ENCODE results near the gene LIN7A. TPM values are rescaled to one million over a fixed set of nuclear protein-coding genes. Genes with fewer than 3 reads are reported as not detected.

LIN7A gene
- total and polyA plus RNA-seq, 2 experiments from 2014 or later = 5.2 to 9.9 TPM

DNA sequence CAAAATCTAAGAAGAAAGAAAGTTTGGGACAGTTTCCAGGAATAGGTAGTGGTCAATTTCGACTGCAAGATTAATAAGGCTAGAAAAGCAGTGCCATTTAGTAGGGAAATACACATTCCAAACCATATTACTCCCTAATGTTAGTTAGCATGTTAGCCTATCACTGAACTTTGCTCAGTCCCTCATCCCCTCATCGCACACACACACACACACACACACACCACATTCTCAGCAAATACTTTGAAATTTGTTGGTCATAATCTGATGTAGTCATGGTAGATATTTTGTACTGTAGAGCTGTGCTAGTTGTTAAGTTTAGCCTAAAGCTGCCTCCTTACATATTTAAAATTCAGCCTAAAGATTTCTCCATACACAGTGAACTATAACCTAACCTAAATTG is 157.0 kb downstream of the LIN7A start:
- Histone ChIP-seq H3K4me2 (no peak overlapping the region), H2AFZ (no peak overlapping the region), H3K9me2 (replicated peaks; ENCODE audit: insufficient read depth) (no peaks in the 10 kb centered on the region), H3K4me3 (no peak overlapping the region), H4K20me1 (ENCODE audit: insufficient read depth, poor library complexity, severe bottlenecking) (no peaks in the 10 kb centered on the region), H3K9me3 (ENCODE audit: low read depth) (no peaks in the 10 kb centered on the region), H3K27me3 (no peaks in the 10 kb centered on the region), H3K4me1 (ENCODE audit: insufficient read depth) (no peaks in the 10 kb centered on the region), H3K79me2 (no peaks in the 10 kb centered on the region), H3K36me3 (replicated peaks; ENCODE audit: insufficient read depth, low read depth) (no peaks in the 10 kb centered on the region), H3K27ac (no peak overlapping the region)
- 69% methylated on average over 2 of the region's 2 CpGs for WGBS (ENCODE audit: low lambda C conversion rate, missing lambda C conversion rate)
- DNase-seq (ENCODE audit: low spot score) = no peak
- TF ChIP-seq EZH2 (IDR thresholded peaks at IDR 0.05; ENCODE audit: borderline replicate concordance) = no peak
- TF ChIP-seq, protein P1, sequence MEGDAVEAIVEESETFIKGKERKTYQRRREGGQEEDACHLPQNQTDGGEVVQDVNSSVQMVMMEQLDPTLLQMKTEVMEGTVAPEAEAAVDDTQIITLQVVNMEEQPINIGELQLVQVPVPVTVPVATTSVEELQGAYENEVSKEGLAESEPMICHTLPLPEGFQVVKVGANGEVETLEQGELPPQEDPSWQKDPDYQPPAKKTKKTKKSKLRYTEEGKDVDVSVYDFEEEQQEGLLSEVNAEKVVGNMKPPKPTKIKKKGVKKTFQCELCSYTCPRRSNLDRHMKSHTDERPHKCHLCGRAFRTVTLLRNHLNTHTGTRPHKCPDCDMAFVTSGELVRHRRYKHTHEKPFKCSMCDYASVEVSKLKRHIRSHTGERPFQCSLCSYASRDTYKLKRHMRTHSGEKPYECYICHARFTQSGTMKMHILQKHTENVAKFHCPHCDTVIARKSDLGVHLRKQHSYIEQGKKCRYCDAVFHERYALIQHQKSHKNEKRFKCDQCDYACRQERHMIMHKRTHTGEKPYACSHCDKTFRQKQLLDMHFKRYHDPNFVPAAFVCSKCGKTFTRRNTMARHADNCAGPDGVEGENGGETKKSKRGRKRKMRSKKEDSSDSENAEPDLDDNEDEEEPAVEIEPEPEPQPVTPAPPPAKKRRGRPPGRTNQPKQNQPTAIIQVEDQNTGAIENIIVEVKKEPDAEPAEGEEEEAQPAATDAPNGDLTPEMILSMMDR (IDR thresholded peaks at IDR 0.05; ENCODE audit: poor library complexity) = no peak
- TF ChIP-seq EZH2phosphoT487 (IDR thresholded peaks at IDR 0.05; ENCODE audit: low read depth, severe bottlenecking, unreplicated experiment) = no peak

DNA sequence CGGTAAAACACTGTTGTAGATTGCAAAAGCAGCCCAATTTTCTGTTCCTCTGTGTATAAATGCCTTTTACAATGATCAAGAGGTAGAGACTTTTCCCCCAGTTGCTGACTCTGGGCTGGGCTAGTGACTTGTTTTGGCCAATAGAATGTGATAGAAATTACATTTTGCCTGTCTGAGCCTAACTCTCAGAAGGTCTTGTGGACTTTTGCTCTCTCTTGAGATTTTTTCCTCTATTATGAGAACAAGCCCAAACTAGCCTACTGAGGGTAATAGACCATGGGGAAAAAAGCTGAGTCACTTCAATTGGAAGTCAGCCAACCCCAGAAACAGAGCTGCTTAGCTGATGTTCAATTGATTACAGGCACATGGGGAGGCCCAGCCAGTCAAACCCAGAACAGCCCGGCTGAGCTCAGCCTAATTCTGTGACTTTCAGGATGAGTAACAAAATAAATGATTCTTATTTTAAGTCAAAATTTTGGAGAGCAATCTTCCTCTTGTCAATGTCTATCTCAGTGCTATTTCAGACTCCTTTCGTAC is 159.7 kb downstream of the LIN7A start:
- no peak overlapping the region for H3K4me3 ChIP-seq
- H3K27ac ChIP-seq = peak overlapping the region; percentile 80
- no peaks in the 10 kb centered on the region for H4K20me1 ChIP-seq (ENCODE audit: insufficient read depth, poor library complexity, severe bottlenecking)
- 80% methylated on average over 3 of the region's 3 CpGs for WGBS (ENCODE audit: low lambda C conversion rate, missing lambda C conversion rate)
- H3K4me2 ChIP-seq = no peak overlapping the region
- H3K9me3 ChIP-seq (ENCODE audit: low read depth) = no peaks in the 10 kb centered on the region
- no peaks in the 10 kb centered on the region for H3K27me3 ChIP-seq
- H3K36me3 ChIP-seq (replicated peaks; ENCODE audit: insufficient read depth, low read depth) = no peaks in the 10 kb centered on the region
- TF ChIP-seq, protein P1 (IDR thresholded peaks at IDR 0.05; ENCODE audit: poor library complexity) = no peak
- TF ChIP-seq EZH2 (IDR thresholded peaks at IDR 0.05; ENCODE audit: borderline replicate concordance) (no peak), EZH2phosphoT487 (IDR thresholded peaks at IDR 0.05; ENCODE audit: low read depth, severe bottlenecking, unreplicated experiment) (no peak)
- H3K79me2 ChIP-seq = no peaks in the 10 kb centered on the region
- peak; percentile 71 for DNase-seq (ENCODE audit: low spot score)
- H3K9me2 ChIP-seq (replicated peaks; ENCODE audit: insufficient read depth) = no peaks in the 10 kb centered on the region
- peak overlapping the region; percentile 7 for H2AFZ ChIP-seq
- no peaks in the 10 kb centered on the region for H3K4me1 ChIP-seq (ENCODE audit: insufficient read depth)

DNA sequence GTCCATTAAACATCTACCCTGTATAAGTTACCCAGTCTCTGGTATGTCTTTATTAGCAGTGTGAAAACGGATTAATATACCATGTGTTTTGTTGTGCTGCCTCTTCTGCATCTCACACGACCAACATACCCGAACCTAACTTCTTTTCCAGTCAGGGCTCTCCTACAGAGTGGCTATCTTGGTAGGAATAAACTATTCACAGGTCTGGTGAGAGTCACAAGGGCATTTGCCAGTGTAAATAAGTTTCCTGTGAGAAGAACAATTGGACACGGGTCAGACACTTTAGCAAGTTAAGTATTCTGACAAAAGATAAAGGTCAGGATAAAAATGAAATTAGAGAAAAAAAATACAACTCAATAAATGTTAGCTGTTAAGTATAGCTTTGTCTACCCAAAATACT is 160.1 kb downstream of the LIN7A start:
- H3K36me3 ChIP-seq (replicated peaks; ENCODE audit: insufficient read depth, low read depth) = no peaks in the 10 kb centered on the region
- H2AFZ ChIP-seq = peak overlapping the region; percentile 7
- peak overlapping the region; percentile 80 for H3K27ac ChIP-seq

More for the DNA sequence above, 160.1 kb downstream of the LIN7A start:
- TF ChIP-seq EZH2 (IDR thresholded peaks at IDR 0.05; ENCODE audit: borderline replicate concordance) = no peak
- no peak for TF ChIP-seq EZH2phosphoT487 (IDR thresholded peaks at IDR 0.05; ENCODE audit: low read depth, severe bottlenecking, unreplicated experiment)
- TF ChIP-seq, protein P1 (IDR thresholded peaks at IDR 0.05; ENCODE audit: poor library complexity) = no peak
- H3K4me3 ChIP-seq = no peak overlapping the region
- H4K20me1 ChIP-seq (ENCODE audit: insufficient read depth, poor library complexity, severe bottlenecking) = no peaks in the 10 kb centered on the region
- WGBS (ENCODE audit: low lambda C conversion rate, missing lambda C conversion rate) = 74% methylated on average over 4 of the region's 4 CpGs
- no peaks in the 10 kb centered on the region for H3K9me3 ChIP-seq (ENCODE audit: low read depth)
- H3K4me1 ChIP-seq (ENCODE audit: insufficient read depth) = no peaks in the 10 kb centered on the region
- H3K9me2 ChIP-seq (replicated peaks; ENCODE audit: insufficient read depth) = no peaks in the 10 kb centered on the region
- no peaks in the 10 kb centered on the region for H3K79me2 ChIP-seq
- H3K27me3 ChIP-seq = no peaks in the 10 kb centered on the region
- DNase-seq (ENCODE audit: low spot score) = no peak
- H3K4me2 ChIP-seq = no peak overlapping the region
